Liver (tissue), 9 donors: ENCODE measurements around the gene GNG14. TPM values are rescaled to one million over a fixed set of nuclear protein-coding genes. Genes with fewer than 3 reads are reported as not detected.

Experiments
- DNase-seq: peaks from one replicate; pipeline ENCODE4 v3.0.0-alpha.2; 2017; ENCODE audit warnings: low spot score
- H3K27ac ChIP-seq, 2 donors: one replicate each; pipeline ENCODE4 v1.7.0; 2013; ENCODE audit warnings: inconsistent platforms in 2 of 2, low read length in 2 of 2, control low read depth in 1 of 2, low read depth in 1 of 2, mild to moderate bottlenecking in 1 of 2
- H3K27me3 ChIP-seq, 4 donors: one replicate each; pipeline versions ENCODE4 v1.6.1 to v1.7.0; 2013; ENCODE audit warnings: low read length in 3 of 4, inconsistent platforms in 1 of 4, mild to moderate bottlenecking in 1 of 4, moderate library complexity in 1 of 4; ENCODE audit not compliant: control insufficient read depth in 4 of 4, insufficient read depth in 4 of 4
- H3K36me3 ChIP-seq, 4 donors: one replicate each; pipeline versions ENCODE4 v1.6.1 to v1.7.0; 2013; ENCODE audit warnings: low read length in 3 of 4, mild to moderate bottlenecking in 3 of 4, low read depth in 1 of 4, moderate library complexity in 1 of 4; ENCODE audit not compliant: control insufficient read depth in 4 of 4, insufficient read depth in 3 of 4
- H3K4me1 ChIP-seq, 4 donors: one replicate each; pipeline versions ENCODE4 v1.6.1 to v1.7.0; 2013; ENCODE audit warnings: low read length in 3 of 4, mild to moderate bottlenecking in 3 of 4, moderate library complexity in 1 of 4; ENCODE audit not compliant: control insufficient read depth in 4 of 4, insufficient read depth in 4 of 4
- H3K4me3 ChIP-seq, 3 donors: one replicate each; pipeline versions ENCODE4 v1.6.1 to v1.7.0; 2013; ENCODE audit warnings: low read length in 3 of 3, control low read depth in 1 of 3, low read depth in 1 of 3, mild to moderate bottlenecking in 1 of 3
- H3K9ac ChIP-seq, 2 donors: one replicate each; pipeline ENCODE4 v1.7.0; 2013; ENCODE audit warnings: low read length in 2 of 2, mild to moderate bottlenecking in 2 of 2, moderate library complexity in 2 of 2, control low read depth in 1 of 2, low read depth in 1 of 2
- H3K9me3 ChIP-seq, 4 donors: one replicate each; pipeline versions ENCODE4 v1.6.1 to v1.7.0; 2013; ENCODE audit warnings: low read length in 3 of 4; ENCODE audit not compliant: control insufficient read depth in 4 of 4
- ATF3 ChIP-seq: IDR thresholded peaks from 2 replicates; pipeline ENCODE4 v1.6.1; 2016; ENCODE audit warnings: antibody characterized with exemption
- EGR1 ChIP-seq, 2 donors: IDR thresholded peaks; 2 replicates each; pipeline ENCODE4 v1.6.1; 2016 to 2018; ENCODE audit warnings: antibody characterized with exemption in 2 of 2, low read depth in 2 of 2
- FOXA1 ChIP-seq: IDR thresholded peaks from 2 replicates; pipeline ENCODE4 v1.6.1; 2016; ENCODE audit warnings: antibody characterized with exemption
- FOXA2 ChIP-seq: IDR thresholded peaks from 2 replicates; pipeline ENCODE4 v1.6.1; 2016; ENCODE audit warnings: antibody characterized with exemption
- GABPA ChIP-seq, 2 donors: IDR thresholded peaks in 1 of 2; conservative IDR thresholded peaks in 1 of 2; 2 replicates each; pipeline ENCODE4 v1.6.1; 2016; ENCODE audit warnings: antibody characterized with exemption in 2 of 2, mild to moderate bottlenecking in 1 of 2, moderate library complexity in 1 of 2
- HNF4A ChIP-seq, 2 donors: conservative IDR thresholded peaks; 2 replicates each; pipeline ENCODE4 v1.6.1; 2016; ENCODE audit warnings: antibody characterized with exemption in 2 of 2, mild to moderate bottlenecking in 2 of 2
- HNF4G ChIP-seq: IDR thresholded peaks from 2 replicates; pipeline ENCODE4 v1.6.1; 2016; ENCODE audit warnings: antibody characterized with exemption
- JUND ChIP-seq, 2 donors: IDR thresholded peaks; 2 replicates each; pipeline ENCODE4 v1.6.1; 2016; ENCODE audit warnings: antibody characterized with exemption in 2 of 2
- NR2F2 ChIP-seq: IDR thresholded peaks from 2 replicates; pipeline ENCODE4 v1.6.1; 2016; ENCODE audit warnings: antibody characterized with exemption
- RAD21 ChIP-seq, 2 donors: IDR thresholded peaks; 2 replicates each; pipeline ENCODE4 v1.6.1; 2016; ENCODE audit warnings: antibody characterized with exemption in 2 of 2, mild to moderate bottlenecking in 2 of 2
- RXRA ChIP-seq, 2 donors: IDR thresholded peaks; 2 replicates each; pipeline ENCODE4 v1.6.1; 2017 to 2018; ENCODE audit warnings: antibody characterized with exemption in 2 of 2, mild to moderate bottlenecking in 1 of 2
- SP1 ChIP-seq: IDR thresholded peaks from 2 replicates; pipeline ENCODE4 v1.6.1; 2018; ENCODE audit warnings: antibody characterized with exemption, mild to moderate bottlenecking
- TAF1 ChIP-seq: conservative IDR thresholded peaks from 2 replicates; pipeline ENCODE4 v1.6.1; 2016; ENCODE audit warnings: antibody characterized with exemption, mild to moderate bottlenecking
- YY1 ChIP-seq: IDR thresholded peaks from 2 replicates; pipeline ENCODE4 v1.6.1; 2016; ENCODE audit warnings: antibody characterized with exemption, mild to moderate bottlenecking
- ZBTB33 ChIP-seq: IDR thresholded peaks from 2 replicates; pipeline ENCODE4 v1.6.1; 2016; ENCODE audit warnings: antibody characterized with exemption
- WGBS: extraction: QIAGEN DNeasy Blood & Tissue Kit; methylation state at CpG from one replicate; pipeline ENCODE4 v1.1.7; 2013; 5-methylcytosine and 5-hydroxymethylcytosine counted together
- polyA plus RNA-seq, 2 donors: library from polyadenylated mRNA; stranded (reverse) in 1 of 2; unstranded in 1 of 2; fragments of 200-250 nt in 1 of 2; fragments of >200 nt in 1 of 2; fragmentation: Nextera tagmentation in 1 of 2; extraction: Ambion mirVana in 1 of 2; gene quantifications; one replicate each; pipeline versions ENCODE4 v1.2.1 to v1.2.3, GENCODE V29; 2013 to 2015
- total RNA-seq, 2 donors: library from RNA; depleted of rRNA; stranded (reverse); fragments of >200 nt; gene quantifications; one replicate each; pipeline ENCODE4 v1.2.3, GENCODE V29; 2014
- TF ChIP-seq, protein P1 (sequence below): fragments of 150-350 bp; IDR thresholded peaks from 2 replicates; pipeline ENCODE4 v1.5.1; 2017; ENCODE audit warnings: improper control_type of control experiment, low read depth, low read length; ENCODE audit not compliant: missing input control
- TF ChIP-seq, protein P2 (sequence below): IDR thresholded peaks from 2 replicates; pipeline ENCODE4 v1.6.1; 2016; ENCODE audit warnings: antibody characterized with exemption, mild to moderate bottlenecking
- TF ChIP-seq, protein P3 (sequence below): IDR thresholded peaks from 2 replicates; pipeline ENCODE4 v1.6.1; 2016; ENCODE audit warnings: antibody characterized with exemption
- donor health status: healthy.
- donor health status: healthy.
- donor health status: healthy.
- donor health status: healthy.
- donor health status: healthy.

The GNG14 gene
- total and polyA plus RNA-seq, 4 donors, result not detected

DNA sequence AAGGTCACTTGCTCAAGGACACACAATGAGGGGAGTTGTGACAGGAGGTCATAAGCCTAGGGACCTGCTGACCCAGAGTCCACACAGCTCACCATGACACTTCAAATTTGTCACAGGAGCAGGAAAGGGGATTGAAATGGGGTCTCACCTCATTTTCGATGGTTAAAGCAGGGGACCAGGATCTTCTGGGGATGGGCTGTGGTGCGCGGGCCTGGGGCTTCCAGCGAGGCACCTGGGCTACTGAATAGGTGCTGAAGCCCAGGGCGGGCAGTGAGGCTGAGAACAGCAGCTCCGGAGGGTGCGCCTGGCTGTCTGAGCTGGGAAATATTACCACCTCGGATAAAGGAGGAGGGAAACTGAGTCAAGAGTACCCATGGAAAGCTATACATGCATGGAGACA is 32.3 kb upstream of the GNG14 start:
- no peaks in the 10 kb centered on the region for H3K9me3 ChIP-seq
- no peak overlapping the region for H3K27ac ChIP-seq
- 95% methylated on average over 8 of the region's 8 CpGs for WGBS
- TF ChIP-seq ZBTB33, result no peak
- TF ChIP-seq FOXA2, result no peak
- TF ChIP-seq HNF4G, result no peak
- TF ChIP-seq, protein P1, sequence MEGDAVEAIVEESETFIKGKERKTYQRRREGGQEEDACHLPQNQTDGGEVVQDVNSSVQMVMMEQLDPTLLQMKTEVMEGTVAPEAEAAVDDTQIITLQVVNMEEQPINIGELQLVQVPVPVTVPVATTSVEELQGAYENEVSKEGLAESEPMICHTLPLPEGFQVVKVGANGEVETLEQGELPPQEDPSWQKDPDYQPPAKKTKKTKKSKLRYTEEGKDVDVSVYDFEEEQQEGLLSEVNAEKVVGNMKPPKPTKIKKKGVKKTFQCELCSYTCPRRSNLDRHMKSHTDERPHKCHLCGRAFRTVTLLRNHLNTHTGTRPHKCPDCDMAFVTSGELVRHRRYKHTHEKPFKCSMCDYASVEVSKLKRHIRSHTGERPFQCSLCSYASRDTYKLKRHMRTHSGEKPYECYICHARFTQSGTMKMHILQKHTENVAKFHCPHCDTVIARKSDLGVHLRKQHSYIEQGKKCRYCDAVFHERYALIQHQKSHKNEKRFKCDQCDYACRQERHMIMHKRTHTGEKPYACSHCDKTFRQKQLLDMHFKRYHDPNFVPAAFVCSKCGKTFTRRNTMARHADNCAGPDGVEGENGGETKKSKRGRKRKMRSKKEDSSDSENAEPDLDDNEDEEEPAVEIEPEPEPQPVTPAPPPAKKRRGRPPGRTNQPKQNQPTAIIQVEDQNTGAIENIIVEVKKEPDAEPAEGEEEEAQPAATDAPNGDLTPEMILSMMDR, result no peak
- no peak for TF ChIP-seq FOXA1
- TF ChIP-seq NR2F2, result no peak
- no peak for TF ChIP-seq JUND (IDR thresholded peaks at IDR 0.05)
- H3K27me3 ChIP-seq, result no peaks in the 10 kb centered on the region
- DNase-seq, result no peak
- H3K4me3 ChIP-seq, result no peak overlapping the region
- H3K36me3 ChIP-seq, result peaks cover 0 to 31% (median 8%) of the 10 kb centered on the region in 4 donors
- H3K9ac ChIP-seq, result no peak overlapping the region
- no peaks in the 10 kb centered on the region for H3K4me1 ChIP-seq

DNA sequence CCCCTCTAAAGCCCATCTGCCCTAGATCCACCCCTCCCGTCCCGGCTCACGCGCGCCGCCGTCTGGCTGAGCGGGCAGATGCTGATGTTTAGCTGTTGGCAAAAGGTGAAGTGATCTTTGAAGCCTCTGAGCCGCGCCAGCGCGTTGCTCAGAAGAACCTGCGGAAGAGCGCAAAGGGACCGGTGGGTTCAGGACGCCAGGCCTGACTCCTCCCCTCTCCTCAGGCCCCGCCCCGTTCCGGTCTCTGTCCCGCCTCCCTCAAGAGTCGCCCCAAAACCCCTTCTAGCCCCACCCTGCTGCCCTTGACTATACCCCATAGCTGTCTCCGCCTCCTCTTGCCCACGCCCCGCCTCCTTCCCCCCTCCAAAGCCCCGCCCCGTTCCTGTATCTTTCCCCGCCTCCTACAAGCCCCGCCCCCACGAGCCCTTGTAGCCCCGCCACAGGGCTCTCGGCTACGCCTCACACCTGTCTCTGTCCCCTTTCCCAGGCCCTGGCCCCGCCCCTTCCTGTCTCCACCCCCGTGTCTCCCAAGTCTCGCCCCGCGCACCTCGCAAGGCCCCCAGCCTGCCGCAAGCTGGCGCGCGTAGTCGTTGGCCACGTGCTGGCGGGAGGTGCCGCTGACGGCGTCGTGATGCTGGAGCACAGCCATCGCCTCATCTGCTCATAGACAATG is 30.8 kb upstream of the GNG14 start:
- H3K9ac ChIP-seq, result no peak overlapping the region
- 84% methylated on average over 50 of the region's 50 CpGs for WGBS
- no peak overlapping the region for H3K27ac ChIP-seq
- H3K4me3 ChIP-seq, result no peak overlapping the region
- no peaks in the 10 kb centered on the region for H3K27me3 ChIP-seq
- H3K9me3 ChIP-seq, result no peaks in the 10 kb centered on the region
- H3K36me3 ChIP-seq, result peaks cover 7 to 34% (median 13%) of the 10 kb centered on the region in 4 donors
- DNase-seq, result no peak
- no peaks in the 10 kb centered on the region for H3K4me1 ChIP-seq
- TF ChIP-seq, protein P1, result no peak
- TF ChIP-seq EGR1 (IDR thresholded peaks at IDR 0.05; ENCODE audit: low read depth in 2 of 2) (no peak), ATF3 (no peak), GABPA (IDR thresholded peaks at IDR 0.05 in 1 of 2, conservative IDR thresholded peaks at IDR 0.05 in 1 of 2) (no peak), ZBTB33 (no peak), YY1 (no peak), JUND (IDR thresholded peaks at IDR 0.05) (no peak), RAD21 (IDR thresholded peaks at IDR 0.05) (no peak), TAF1 (no peak), NR2F2 (no peak), HNF4G (no peak), FOXA1 (no peak), SP1 (no peak), HNF4A (conservative IDR thresholded peaks at IDR 0.05) (no peak), RXRA (IDR thresholded peaks at IDR 0.05) (no peak), FOXA2 (no peak)
- TF ChIP-seq, protein P2, sequence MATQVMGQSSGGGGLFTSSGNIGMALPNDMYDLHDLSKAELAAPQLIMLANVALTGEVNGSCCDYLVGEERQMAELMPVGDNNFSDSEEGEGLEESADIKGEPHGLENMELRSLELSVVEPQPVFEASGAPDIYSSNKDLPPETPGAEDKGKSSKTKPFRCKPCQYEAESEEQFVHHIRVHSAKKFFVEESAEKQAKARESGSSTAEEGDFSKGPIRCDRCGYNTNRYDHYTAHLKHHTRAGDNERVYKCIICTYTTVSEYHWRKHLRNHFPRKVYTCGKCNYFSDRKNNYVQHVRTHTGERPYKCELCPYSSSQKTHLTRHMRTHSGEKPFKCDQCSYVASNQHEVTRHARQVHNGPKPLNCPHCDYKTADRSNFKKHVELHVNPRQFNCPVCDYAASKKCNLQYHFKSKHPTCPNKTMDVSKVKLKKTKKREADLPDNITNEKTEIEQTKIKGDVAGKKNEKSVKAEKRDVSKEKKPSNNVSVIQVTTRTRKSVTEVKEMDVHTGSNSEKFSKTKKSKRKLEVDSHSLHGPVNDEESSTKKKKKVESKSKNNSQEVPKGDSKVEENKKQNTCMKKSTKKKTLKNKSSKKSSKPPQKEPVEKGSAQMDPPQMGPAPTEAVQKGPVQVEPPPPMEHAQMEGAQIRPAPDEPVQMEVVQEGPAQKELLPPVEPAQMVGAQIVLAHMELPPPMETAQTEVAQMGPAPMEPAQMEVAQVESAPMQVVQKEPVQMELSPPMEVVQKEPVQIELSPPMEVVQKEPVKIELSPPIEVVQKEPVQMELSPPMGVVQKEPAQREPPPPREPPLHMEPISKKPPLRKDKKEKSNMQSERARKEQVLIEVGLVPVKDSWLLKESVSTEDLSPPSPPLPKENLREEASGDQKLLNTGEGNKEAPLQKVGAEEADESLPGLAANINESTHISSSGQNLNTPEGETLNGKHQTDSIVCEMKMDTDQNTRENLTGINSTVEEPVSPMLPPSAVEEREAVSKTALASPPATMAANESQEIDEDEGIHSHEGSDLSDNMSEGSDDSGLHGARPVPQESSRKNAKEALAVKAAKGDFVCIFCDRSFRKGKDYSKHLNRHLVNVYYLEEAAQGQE, result no peak
- TF ChIP-seq, protein P3, sequence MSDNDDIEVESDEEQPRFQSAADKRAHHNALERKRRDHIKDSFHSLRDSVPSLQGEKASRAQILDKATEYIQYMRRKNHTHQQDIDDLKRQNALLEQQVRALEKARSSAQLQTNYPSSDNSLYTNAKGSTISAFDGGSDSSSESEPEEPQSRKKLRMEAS, result no peak
